ENCODE measurements around the gene PHKA2.

The PHKA2 gene

DNA sequence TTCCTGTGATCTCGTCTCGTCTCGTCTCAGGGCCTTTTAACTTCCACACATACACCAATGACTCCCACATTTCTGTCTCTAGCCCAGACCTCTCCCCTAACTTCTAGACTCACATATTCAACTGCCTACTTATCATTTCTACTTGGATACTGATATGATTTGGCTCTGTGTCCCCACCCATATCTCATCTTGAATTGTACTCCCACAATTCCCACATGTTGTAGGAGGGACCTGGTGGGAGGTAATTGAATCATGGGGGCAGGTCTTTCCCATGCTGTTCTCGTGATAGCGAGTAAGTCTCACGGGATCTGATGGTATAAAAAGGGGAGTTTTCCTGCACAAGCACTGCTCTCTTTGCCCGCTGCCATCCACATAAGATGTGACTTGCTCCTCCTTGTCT, 8.9 kb downstream of the PHKA2 start:
- no peak for DNase-seq (ENCODE audit: low read depth in 2 of 2)

DNA sequence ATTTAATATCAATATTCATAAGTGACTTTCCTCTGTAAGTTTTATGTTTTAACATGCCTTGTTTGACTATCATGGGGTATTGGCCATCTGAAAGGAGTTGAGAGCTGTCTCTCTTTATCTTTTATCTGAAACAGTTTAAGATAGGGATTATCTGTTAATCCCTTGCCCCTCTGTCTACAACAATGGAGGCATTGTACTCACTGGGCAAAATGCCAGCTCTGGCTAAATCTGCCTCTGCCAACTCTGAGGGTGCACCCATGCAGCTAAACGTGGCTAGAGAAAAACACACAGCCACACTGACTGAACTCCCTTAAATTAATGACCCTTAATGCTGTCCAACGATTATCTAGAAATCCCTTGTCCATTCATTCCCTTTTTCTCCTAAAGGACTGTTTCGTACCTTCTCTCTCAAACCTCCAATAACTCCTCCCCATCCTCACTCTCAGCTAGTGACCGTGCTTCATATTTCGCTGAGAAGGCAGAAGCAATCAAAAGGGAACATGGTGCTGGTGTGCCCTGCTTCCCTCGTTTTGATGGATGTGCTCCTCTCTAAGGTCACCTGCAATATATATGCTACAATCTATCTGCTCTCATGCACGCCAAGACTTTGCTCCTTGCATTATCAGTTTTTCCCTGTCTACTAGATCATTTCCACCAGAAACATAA, 10.3 kb downstream of the PHKA2 start:
- no peak for DNase-seq (ENCODE audit: low read depth in 2 of 2)

DNA sequence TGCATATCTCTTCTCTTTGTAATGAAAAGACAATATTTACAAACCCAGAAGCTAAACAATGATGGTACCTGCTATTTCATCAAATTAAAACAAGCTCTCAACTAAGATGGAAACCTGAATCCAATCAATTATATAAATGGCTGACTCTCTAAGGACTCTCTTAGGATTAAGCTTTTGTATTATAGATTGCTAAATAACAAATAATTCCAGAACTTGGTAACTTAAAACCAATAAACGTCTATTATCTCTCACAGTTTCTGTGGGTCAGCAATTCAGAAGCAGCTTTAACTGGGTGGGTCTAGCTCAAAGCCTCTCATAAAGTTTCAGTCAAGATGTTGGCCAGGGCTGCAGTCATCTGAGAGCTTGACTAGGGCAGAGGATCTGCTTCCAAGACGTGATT, 12.4 kb downstream of the PHKA2 start:
- no peak for DNase-seq (ENCODE audit: low read depth in 2 of 2)

DNA sequence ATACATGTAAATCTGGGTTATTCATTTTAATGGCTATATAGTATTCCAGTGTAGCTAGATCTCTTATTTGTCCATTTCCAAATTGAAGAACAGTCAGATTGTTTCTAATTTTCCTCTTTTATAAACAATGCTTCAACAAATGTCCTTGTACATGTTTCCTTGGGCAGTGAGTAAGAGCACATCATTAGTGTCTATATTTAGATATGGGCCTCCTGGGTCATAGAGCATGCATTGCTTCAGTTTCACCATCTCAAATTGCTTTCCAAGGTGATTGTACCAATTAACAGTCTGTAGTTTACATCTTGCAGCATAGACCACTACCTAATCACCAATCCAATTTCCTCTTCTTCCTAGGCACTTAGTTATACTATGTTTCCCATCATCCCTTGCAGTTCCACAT, 13.4 kb downstream of the PHKA2 start:
- no peak for DNase-seq (ENCODE audit: low read depth in 2 of 2)

DNA sequence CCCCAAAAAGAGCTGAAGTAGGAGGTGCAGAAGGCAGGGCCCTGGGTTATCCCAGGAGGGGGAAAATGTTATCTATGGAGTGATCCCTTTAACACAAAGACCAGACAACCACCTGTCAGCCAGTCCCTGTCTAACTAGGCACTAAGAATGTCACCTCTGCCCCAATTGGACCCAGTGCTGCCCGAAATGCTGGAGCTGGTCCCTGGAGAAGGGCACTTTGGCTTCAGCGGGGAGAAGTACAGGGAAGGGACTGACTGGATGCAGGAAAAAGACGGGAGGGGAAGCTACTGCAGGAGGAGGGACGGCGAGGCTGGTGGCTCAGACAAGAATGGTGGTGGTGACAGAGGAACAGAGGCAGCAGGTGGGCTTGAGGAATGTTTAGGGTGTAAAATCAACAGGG, 17.3 kb downstream of the PHKA2 start:
- no peak for DNase-seq (ENCODE audit: low read depth in 2 of 2)

DNA sequence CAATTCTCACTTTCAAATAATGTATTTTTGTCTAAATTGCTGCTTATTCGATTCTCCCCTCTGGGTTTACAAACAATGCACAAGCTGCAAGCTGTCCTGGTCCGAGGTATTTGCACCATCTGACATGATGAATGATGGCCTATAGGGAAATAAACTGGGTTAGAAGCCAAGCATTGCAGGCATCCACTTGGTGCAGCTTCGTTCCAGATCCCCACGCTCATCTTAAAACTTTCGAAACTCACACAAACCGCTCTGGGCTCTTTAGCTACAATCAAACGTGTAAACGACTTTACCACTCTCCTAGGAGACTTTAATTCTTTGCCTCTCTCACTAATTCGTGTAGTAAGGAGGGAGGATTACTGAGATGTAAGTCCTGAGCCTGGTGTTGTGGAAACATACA, 19.0 kb downstream of the PHKA2 start:
- DNase-seq (ENCODE audit: low read depth in 2 of 2) = no peak

DNA sequence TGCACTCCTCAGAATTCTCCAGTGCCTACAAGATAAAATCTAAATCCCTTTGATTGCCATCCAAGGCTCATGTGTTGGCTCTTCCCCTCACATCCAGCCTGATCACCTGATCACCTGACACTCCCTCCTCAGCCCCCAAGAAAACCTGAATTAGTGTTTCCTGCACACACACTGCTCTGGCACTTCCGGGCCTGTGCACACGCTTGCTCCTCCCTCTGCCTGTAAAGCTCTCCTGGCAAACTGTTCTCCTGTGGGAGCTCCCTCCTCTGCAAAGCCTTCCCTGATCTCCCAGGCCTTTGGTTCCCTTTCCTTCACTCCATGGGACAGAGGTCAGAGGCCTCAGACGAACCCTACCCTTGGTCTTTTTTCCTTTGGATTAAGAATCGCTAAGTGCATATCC, 19.9 kb downstream of the PHKA2 start:
- DNase-seq (ENCODE audit: low read depth in 2 of 2) = no peak

DNA sequence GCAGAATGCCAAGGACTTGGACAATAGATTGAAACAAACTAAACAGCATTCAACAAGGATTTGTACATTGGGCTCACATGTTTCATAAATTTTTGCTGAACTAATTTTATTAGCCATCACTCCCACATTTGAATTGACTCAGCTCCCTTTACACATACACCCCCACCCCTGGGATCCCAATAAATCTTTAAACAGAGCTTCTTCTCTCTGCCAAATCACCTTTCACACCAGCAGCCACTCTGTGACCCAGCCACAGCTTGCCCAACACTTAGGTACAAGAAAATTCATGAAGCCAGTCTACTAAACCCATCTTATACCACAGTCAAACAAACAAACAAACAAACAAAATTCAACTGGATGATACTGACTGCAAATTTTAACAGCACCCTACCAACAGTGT, 21.6 kb downstream of the PHKA2 start:
- DNase-seq (ENCODE audit: low read depth in 2 of 2) = no peak

DNA sequence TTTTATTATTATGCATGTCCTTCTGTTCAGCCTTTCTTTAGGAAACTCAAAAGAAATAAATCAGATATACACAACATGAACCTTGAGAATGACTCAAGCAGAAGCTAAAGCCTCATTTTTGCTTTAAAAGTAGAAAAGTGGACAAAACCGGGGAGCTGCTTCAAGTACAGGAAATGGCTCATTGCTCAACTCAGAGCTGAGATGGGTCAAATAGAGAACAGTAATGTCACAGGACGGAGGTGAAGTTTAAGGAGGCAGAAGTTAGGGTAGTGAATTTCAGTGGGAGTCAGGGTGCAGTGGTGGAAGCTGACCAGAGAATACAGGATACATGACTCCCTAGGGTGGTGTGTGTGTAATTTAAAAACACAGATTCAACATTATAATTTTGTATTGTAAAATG, 22.2 kb downstream of the PHKA2 start:
- no peak for DNase-seq (ENCODE audit: low read depth in 2 of 2)

DNA sequence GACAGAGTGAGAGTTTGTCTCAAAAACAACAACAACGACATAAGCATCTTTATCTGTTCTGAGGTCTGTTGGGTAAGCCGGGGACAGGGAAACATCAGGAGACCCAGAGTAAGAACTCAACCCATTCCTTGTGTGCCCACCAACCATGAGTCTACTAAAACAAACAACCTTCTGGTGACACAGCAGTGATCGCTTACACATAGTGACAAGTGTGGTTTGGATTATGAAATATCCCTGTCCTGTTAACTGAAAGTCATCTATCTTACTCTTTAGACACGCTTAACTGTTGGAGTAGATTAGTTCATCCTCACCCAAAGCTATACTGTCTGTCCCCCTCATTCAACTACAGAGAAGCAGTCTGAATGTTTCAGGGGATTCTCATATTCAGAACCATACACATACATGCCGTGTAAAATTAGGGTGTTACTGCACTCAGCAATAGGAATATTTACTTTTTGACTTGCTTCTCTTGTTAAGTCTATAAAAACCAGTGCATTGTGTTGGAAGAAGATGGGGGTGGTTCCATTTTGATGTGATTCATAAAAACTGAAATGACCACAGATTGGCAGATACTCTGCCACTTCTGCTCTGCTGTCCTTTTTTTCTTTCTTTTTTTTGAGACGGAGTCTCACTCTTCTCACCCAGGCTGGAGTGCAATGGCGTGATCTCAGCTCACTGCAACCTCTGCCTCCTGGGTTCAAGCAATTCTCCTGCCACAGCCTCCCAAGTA, 27.4 kb downstream of the PHKA2 start:
- no peak for DNase-seq (ENCODE audit: low read depth in 2 of 2)

DNA sequence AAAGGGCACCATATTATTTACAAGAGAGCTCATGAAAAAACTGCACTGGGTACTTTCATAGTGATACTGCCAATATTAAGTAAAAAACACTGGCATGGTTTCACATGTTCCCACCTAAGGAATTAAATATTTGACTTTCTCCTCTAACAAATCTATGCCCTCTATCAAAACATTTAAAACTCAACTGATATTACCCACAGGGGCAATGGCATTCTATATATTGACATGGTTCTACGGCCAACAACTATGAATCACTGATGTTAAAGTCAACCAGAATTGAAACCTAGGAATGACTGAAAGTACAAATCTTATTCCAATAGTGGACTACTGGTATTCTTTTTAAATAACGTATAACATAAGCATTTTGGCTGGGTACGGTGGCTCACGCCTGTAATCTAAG, 28.2 kb downstream of the PHKA2 start:
- DNase-seq (ENCODE audit: low read depth in 2 of 2) = no peak

DNA sequence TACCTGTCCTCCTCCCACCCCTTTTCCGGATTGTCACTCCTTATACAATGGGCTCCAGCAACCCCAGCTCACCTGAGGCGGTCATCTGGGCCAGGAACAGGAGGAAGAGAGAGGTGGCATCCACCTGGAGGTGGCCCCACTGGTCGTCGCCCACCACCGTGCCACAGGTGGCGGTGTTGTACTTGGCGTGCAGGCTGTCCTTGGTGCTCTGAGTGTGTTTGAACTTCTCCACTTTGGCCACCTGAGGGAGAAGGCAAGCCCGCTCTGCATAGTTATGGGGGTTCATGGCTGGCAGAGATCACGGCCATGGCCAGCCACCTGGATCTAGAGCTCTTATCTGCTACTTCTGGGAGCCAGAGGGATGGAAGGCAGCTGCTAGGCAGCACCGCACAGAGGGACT, 32.9 kb downstream of the PHKA2 start:
- DNase-seq (ENCODE audit: low read depth in 2 of 2) = no peak

DNA sequence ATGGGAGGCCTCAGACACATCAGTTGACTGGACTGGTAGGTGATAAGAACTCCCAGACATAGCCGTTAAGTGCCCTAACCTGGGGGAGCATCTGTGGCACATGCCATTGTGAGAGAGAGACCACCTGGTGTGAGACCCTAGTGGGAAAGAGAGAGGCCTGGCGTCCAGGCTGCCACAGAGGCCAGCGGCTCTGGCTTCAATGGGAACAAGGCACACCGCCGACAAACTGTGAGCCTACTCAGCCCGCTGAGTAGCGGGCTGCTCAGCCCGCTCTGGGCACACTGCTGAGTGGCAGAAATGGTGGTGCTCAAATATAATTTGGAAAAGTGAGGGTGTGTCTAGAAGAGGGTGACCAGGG, 34.0 kb downstream of the PHKA2 start:
- DNase-seq (ENCODE audit: low read depth in 2 of 2) = no peak

DNA sequence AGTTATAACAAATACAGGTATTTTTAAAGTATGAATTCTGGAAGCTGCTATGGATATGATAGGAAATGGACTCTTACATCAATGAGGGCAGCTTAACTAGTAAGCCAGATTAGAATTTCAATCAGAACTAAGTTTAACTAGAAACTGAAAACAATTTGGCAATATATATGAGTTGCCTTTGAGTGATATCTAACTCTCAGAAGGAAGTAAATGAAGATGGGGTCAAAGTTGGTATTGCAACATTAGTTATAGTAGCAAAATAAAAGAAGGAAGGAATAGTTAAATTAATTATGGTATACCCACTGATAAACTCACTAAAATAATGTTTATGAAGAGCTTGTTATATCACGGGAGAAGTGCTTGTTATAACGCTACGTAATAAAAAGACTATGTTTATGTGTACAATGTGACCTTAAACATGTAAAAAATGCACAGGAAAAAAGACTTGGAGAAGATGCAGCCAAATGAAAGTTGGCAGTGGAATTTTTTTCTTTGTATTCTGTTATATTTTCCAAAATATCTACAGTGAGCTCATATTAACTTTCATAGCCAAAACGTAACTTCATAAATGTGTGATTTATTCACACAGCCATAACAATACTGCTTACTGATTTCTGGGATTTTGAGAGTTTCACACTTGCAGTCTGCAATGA, 34.5 kb downstream of the PHKA2 start:
- no peak for DNase-seq (ENCODE audit: low read depth in 2 of 2)

DNA sequence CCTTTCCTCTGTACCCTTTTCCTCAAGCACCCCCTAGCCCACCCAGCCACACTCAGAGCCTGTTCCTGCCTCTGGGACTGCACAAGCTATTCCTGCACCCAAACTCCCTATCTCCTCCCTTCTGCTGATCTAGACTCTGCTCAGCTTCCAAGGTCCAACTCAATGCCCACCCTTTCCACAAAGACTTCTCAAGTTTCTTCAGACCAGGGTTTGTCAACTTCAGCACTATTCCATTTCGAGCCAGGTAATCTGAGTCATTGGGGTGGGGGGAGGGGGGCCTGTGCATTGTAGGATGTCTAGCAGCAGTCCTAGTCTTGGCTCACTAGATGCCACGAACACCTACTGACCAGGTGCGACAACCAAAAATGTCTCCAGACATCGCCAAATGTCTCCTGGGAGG, 37.3 kb downstream of the PHKA2 start:
- DNase-seq (ENCODE audit: low read depth in 2 of 2) = no peak

DNA sequence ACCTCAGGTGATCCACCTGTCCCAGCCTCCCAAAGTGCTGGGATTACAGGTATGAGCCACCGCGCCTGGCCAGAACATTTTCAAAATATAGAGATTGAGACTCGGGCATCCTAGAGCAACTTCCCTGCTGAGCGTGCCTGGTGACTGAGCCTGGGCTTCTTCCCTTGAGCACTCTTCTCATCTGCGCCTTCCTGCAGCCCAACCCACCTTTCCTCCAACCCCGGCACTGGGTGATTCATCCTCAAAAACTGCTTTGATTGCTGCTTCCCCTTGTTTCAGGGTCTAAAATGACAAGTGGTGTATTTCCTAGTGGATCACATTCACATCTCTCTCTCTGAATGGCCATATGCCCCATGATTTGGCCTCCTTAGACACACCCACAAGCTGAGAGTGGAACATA, 37.8 kb downstream of the PHKA2 start:
- DNase-seq (ENCODE audit: low read depth in 2 of 2) = no peak

DNA sequence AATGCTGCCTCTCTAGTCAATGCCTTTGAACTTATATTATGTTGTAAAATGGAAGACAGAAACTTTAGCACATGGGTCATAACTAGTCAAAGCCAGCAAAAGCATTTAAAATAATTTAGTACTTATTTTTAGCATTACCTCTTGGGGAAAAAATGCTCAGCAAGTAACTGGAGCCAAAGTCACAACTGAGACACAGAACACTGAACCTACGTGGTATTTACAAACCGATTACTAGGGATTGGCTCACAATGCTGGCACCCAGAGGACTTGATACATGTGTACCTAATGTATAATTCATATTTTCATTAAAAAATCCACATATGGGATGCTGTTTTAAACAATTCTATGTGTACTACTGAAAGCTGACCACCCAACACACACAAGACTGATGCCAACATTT, 38.4 kb downstream of the PHKA2 start:
- DNase-seq (ENCODE audit: low read depth in 2 of 2) = no peak

DNA sequence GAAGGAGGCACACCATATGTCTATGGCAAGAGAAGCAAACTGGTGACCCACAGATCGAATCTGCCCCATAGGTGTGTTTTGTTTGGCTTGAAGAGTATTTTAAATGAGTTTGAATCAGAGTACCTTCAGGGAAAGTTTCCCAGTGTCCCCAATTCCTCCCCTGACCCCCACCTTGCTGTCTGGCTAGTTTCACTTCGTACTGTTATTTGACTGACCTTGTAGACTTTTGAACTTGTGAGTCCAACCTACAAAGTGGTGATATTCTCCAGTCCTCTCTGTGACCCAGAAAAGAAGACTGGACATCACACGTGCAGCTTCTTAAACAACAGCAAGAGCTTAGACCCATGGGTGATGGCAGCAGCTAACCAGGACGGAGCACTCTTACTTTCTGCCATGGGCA, 39.4 kb downstream of the PHKA2 start:
- DNase-seq (ENCODE audit: low read depth in 2 of 2) = no peak

DNA sequence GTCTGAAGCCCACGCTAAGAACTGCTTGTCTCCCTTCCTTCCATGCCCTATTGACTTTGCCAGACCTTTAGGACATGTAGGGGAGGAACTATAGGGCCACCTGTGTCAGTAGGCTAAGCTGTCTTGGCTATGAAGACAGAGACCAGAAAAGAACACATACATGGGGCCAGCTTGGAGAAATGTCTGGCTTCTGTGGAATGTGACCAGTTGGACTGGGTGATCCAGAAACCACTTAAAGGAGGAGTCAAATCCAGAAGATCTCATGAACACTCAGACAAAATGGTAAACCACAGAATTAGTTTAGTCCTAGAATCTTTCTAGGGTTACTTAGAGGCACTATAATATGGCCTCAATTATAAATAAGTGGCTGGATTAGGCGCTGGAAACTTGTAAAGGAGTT, 42.0 kb downstream of the PHKA2 start:
- DNase-seq (ENCODE audit: low read depth in 2 of 2) = no peak

DNA sequence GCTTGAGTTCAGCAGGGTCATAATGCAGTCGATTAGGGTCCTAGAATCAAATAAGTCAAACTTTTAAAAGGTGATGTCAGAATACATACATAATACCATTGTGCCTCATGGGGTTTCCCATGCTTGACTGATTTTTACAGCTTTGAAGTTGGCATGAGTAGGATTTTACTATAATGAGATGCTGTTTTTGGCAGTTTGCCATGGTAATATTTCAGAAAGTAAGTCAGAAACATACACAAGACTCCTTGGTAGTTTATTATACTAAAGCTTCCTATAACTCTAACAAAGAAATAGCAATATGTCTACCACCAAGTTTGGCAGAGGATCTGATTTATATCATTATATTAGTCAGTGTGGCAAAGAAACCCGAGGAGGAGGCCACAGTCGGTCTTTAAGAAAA, 45.2 kb downstream of the PHKA2 start:
- DNase-seq (ENCODE audit: low read depth in 2 of 2) = no peak

DNA sequence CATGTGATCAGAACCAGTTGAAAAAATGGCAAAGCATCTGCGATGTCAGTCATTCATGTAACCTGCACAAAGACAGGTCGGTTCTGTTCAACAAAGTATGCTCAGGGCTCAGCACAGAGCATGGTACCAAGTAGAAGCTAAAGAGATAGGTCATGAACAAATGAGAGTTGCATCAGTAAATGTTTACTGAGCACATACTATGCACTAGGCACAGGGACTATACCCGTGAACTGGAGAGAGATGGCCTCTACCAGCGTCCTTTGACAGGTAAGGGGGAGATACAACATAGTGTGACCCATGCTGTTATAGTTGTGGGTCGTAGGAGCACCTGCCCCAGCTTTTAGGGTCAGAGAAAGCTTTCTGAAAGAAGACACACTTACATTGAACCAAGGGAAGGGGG, 46.7 kb downstream of the PHKA2 start:
- DNase-seq (ENCODE audit: low read depth in 2 of 2) = no peak

DNA sequence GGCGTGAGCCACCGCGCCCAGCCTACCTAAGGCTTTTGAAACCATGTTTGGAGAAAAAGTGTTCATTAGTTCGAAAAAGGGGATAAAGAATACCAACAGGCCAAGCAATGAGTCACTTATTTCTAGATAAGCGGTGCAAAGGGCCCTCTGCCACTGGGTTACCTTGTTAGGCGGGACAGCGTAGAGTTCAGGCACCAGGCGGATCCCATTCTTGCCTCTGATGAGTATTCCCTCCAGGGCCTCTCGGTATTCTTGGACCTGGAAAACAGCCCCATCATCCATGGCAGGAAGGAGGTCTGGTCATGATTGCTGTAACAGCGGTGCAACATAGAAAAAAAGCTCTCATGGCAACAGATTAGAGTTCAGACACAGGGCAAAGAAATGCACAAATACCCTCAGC, 48.0 kb downstream of the PHKA2 start:
- no peak for DNase-seq (ENCODE audit: low read depth in 2 of 2)

DNA sequence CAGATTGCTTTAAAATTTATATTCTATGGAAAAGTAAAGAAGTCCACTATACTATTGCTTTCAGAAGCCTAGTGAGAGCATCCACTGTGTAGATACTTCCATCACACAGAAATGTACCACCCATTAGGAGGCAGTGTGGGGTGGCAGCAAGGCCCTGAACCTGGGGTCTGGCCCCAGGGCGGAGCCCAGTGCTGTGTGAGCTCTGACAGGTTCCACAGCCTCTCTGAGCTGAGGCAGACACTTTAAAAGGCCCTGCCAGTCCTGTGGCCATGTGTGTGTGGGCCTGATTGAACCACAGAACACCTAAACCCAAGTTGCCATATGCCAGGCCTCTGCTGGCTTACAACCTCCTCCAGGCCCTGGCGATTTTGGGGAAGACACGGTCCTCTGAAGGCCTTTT, 49.2 kb downstream of the PHKA2 start:
- no peak for DNase-seq (ENCODE audit: low read depth in 2 of 2)

DNA sequence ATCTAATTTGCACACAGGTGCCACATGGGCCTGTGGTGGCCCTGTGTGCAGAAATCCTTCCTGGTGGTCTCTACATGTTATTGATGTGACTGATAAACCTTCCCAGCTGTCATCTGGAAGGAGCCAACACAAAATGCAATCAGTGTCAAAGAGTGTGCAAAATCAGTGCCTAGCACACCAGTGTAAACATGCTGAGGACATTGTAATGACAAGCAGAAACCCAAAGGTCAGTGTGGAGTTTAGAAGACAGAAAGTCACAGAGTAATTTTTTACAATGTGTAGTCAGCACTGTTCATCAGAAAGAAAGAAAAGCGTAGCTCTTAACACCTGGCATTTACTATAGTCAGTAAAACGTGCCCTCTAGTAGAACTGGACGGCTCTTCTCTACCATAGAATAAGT, 50.3 kb downstream of the PHKA2 start:
- no peak for DNase-seq (ENCODE audit: low read depth in 2 of 2)

Measured in stimulated activated CD8-positive, alpha-beta memory T cell treated with anti-CD3 and anti-CD28 coated beads, Interleukin-2, amount 100 ng/mL, for 1 hour (primary cell).